8988T (cell line): ENCODE results near the gene TMEM244.
"Not testable (repeated sequence)": the region's sequence is repeated elsewhere in the genome, so short reads cannot be mapped to it uniquely, and the experiment has no call there.

Experiments
- DNase-seq: peaks from one replicate; pipeline ENCODE4 v3.0.0; 2011

TMEM244 gene, protein sequence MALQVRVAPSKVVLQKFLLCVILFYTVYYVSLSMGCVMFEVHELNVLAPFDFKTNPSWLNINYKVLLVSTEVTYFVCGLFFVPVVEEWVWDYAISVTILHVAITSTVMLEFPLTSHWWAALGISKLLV

DNA sequence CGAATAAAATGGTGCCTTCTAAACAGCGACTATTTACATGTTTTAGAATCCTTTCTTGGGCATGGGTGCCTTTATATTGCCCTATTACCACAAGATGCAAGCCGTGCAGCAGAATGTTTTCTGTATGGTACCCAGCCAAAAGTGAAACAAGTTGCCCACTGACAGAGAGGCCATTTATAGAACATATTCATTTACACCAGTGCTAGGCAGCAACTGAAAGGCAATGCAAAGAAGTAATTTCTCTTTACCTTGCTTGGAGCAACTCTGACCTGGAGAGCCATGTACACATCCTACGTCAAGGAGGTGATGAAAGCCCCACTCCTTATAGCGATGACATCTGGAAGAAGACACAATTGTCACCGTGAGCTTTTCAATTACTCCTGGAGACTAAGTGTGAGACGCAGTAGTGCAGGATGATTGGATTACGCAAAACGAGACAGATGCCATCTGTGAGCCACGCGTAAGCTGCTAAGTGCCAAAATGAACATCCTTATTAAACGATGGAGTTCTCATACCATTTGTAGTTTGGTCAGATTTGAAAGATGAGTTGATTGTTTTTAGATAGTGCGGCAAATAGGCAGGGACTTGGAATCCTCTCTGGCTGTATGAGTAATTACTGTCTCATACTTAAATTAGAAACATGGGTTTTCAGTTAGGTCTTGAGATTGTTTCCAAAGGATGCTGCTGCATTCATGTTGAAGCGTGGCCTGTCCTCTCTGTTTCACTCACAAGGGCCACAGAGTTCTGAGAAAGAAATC, at the start of gene TMEM244:
Gene TMEM244 (minus strand): TSS at position 408 of the 758 bp plus-strand sequence. CDS start 127 bp downstream, at position 281.
- no peak for DNase-seq

GRCh38 chr6:129908858-129909257, 47.7 kb upstream of the TMEM244 start:
- DNase-seq, result no peak

DNA sequence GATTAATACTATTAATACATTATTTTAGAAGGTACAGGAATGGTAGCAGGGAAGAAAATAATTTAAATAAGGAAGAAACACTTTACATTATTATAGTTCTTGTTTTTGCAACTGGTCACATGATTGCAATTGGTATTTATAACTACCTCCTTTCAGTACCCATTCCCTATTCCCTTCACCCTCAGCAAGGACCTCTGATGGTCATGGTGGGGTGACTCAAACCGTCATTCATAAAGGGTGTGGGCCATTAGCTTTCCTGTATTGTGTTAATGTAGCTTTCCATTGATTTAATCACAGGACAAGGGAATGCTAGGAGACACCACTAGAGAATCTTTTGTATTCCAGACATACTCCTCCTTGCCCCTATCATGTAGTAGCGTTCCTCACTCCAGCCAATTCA, 47.2 kb upstream of the TMEM244 start:
- no peak for DNase-seq

- DNase-seq, result no peak
These were observed 45.5 kb upstream of the TMEM244 start for GRCh38 chr6:129906515-129907077.

DNA sequence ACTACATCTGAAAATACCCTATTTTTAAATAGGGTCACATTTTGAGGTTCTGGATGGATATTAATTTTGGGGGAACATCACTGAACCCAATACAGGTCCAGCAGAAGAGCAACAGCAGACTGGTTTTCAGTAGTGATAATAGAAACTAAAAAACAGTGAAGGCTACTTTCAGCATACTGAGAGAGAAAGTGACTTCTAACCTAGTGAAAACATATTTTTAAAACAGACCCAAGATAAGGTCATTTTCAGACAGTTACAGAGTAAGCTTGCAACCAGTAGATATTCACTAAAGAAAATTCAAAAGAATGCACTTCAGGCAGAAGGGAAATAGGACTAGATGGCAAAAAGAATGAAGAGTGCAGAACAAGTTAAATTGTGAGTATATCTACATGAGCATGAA, 42.0 kb upstream of the TMEM244 start:
- no peak for DNase-seq

- DNase-seq, result no peak
These were observed 41.6 kb upstream of the TMEM244 start for GRCh38 chr6:129902681-129903080.

DNA sequence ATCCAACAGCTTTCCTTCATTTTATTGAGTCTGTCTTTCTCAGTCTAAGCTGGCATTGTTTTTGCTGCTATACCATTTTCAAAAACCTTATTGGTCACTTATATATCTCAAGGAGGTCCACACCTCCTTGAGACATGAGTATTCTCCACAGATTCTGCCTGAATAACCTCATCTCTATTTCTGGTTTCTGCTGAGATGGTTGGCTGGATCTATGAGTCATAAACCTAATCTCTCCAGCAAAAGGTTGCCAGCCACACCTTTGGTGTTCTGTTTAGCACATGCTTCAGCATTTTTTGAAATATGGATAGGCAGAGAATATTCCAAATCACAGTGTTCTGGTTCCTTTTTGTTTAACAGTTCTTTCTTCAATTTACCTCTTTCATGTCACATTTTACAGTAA, 40.8 kb upstream of the TMEM244 start:
- DNase-seq, result no peak

GRCh38 chr6:129895692-129896091, 34.6 kb upstream of the TMEM244 start:
- no peak for DNase-seq

- no peak for DNase-seq
These were observed 33.8 kb upstream of the TMEM244 start for GRCh38 chr6:129894921-129895320.

- no peak for DNase-seq
These were observed 32.5 kb upstream of the TMEM244 start for GRCh38 chr6:129893640-129894039.

DNA sequence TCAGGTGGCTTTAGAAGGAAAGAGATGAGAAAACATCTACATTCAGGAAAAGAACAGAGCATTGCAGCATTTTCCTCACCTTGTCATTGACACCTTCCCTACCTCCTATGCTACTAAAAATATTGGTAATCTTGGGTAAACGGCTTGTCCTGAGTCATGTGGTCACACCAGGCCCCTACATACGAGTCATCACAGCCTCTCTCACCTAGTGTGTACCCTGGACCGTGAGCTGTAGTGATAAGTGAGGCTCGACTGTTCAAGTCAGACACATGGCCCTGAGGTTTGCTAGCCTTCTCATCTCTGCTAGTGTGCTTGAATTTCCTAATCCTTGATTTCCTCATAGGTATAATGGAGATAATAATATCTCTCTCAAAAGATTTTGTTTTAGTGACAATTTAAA, 29.6 kb upstream of the TMEM244 start:
- DNase-seq, result no peak

- no peak for DNase-seq
These were observed 29.0 kb upstream of the TMEM244 start for GRCh38 chr6:129890164-129890563.

- DNase-seq, result no peak
These were observed 28.5 kb upstream of the TMEM244 start for GRCh38 chr6:129889580-129889979.

DNA sequence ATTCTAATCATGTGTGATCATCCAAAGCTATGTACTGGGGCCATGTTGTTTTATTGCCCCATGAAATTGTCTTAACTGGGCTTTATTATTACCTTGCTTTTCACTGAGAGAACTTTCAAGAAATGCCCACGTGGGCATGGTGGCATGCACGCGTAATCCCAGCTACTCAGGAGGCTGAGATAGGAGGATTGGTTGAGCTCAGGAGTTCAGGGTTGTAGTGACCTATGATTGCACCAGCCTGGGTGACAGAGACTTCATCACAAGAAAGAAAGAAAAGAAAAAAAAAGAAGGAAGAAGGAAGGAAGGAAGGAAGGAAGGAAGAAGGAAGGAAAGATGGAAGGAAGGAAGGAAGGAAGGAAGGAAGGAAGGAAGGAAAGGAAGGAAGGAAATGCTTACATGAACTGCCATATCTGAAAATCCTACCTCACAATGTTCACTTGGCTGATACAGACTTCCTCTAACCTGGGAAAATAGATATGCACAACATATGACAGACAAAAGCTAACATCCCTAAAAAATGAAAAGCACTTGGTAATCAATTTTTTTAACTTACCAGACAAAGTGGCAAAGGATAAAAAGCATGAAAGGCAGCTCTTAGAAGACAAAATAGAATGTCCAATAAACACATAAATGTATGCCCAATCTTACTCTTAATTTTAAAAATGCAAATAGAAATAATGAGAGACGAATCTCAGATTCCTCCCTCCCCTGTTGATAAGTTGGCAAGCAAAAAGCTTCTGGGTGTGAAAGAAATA, 25.5 kb upstream of the TMEM244 start:
- DNase-seq, result no peak

DNA sequence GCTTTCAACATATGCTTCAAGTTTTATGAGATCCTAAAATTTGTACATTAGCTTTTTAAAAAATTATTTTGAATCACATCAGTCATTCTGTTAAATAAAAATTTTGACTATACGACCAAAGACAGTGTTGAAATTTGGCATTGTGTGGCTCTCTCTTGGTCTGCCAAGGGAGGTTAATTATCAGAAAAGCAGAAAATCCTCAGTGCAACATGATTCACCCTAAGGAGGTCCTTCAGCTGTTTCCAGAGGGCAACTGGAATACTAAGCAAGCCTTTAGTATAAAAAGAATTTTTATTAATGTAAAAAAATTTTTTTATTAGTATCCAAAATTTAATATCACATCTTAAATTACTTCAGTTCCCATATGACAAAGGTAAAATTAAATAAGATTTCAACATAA, 23.1 kb upstream of the TMEM244 start:
- DNase-seq, result no peak

- DNase-seq, result no peak
These were observed 21.5 kb upstream of the TMEM244 start for GRCh38 chr6:129882510-129883023.

- not testable (repeated sequence) for DNase-seq
These were observed 16.8 kb upstream of the TMEM244 start for GRCh38 chr6:129877894-129878293.

DNA sequence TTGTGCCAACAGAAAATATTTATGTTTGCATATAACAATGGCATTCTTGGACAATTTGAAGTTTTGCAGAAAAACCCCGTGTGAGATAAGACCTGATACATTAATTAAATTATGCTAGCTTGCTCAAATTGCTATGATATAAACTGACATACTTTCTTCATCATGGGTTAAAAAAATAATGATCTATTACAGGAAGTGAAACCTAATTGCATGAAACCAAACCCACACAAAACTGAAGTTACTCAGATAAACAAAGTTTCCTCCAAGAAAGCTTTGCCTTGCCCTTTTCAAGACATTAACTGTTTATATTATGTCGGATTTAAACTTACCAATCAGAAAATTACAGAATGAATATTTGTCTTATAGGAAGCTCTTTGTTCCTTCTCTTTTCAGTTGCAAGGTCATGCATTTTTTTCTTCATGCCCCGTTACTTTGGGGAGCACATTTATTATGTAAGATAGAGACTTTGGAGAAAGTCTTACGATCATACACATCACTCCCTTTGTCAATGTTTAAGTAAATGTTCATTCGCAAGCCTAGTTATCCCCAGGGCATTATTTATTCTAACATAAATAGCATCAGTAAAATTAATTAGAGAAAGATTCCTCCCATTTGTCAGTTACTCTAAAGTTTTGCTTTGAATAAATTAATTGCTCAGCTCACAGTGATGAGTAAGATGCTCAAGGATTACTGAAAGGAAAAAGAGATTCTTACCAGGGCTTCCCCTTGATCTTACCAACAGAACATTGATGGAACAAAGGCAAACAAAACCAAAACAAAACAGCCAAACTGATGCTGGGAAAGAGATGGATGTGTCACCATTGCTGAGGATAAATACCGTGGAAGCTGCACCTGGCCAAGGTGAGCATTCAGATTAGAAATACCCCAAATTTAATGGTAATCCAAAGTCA, 14.8 kb upstream of the TMEM244 start:
- no peak for DNase-seq

GRCh38 chr6:129874837-129875236, 13.7 kb upstream of the TMEM244 start:
- no peak for DNase-seq

- DNase-seq, result no peak
These were observed 11.5 kb upstream of the TMEM244 start for GRCh38 chr6:129872586-129872985.

DNA sequence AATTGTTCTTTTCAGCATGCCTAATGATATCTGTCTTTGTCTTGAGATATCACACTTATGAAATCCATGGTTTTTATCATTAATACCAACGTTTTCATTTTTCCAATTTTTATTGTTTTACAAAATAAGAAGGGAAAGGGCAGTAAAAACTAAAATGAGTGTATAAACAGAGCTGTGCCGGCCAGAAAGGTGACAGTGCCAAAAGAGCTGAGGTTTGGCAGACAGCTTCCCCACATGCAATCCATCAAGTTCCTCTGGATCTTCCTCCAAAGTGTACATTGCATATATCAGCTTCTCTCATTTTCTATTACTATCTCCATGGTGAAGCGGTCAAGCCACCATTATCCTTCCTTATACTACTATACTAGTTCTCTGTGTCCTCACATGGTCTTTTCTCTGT, 10.1 kb upstream of the TMEM244 start:
- DNase-seq, result no peak

GRCh38 chr6:129867403-129867802, 6.3 kb upstream of the TMEM244 start:
- no peak for DNase-seq
